Measurements from ENCODE around the gene ACHE.

- TF ChIP-seq POLR2A (IDR thresholded peaks at IDR 0.05) (no peak), CTCF (IDR thresholded peaks at IDR 0.05) (no peak)
Observed at GRCh38 chr7:100887516-100888290, 8.0 kb downstream of the ACHE start.
